GM19239 (cell line): Measurements from ENCODE around the gene FARP2.
"Not testable (repeated sequence)": the region's sequence is repeated elsewhere in the genome, so short reads cannot be mapped to it uniquely, and the experiment has no call there.

Source experiments
- DNase-seq: peaks from one replicate; pipeline ENCODE4 v3.0.0; 2011; ENCODE audit warnings: low spot score; ENCODE audit not compliant: insufficient read length
- FAIRE-seq: peaks from 2 replicates; lab custom pipeline; 2011; peaks lifted over from hg19 to GRCh38; lab: Jason Lieb, UNC

The FARP2 gene

GRCh38 chr2:241516520-241516965 lies 160.5 kb downstream of the FARP2 start:
- no peak for FAIRE-seq
- DNase-seq: no peak

DNA sequence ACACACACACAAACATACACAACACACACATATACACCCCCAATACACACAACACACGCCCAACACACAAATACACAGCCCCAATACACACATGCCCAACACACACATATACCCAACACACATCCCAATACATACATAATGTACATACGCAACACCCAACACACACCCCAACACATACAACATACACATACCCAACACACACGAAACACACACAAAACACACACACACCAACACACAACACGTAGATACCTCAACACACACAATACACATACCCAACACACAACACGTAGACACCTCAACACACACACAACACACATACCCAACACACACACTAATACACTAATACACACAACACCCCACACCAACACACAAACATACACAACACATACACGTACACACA lies 161.2 kb downstream of the FARP2 start:
- DNase-seq (no peak), FAIRE-seq (no peak)

DNA sequence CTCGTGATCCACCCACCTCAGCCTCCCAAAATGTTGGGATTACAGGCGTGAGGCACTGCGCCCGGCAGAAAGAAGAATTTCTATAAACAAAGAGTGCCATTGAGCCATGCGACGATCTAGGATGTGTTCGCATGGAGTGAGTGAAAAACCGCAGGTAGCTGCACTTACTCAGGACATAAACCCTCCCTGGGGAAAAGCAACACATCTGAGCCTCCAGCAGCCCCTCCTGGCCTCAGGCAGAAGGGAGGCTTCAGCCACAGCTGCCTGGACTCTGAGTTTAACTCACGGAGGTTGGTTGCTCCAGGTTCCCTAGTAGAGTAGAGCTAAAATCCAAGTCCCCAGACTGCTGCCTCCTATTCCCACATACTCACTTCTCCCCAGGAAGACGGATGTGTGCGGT lies 163.6 kb downstream of the FARP2 start:
- no peak for FAIRE-seq
- no peak for DNase-seq

DNA sequence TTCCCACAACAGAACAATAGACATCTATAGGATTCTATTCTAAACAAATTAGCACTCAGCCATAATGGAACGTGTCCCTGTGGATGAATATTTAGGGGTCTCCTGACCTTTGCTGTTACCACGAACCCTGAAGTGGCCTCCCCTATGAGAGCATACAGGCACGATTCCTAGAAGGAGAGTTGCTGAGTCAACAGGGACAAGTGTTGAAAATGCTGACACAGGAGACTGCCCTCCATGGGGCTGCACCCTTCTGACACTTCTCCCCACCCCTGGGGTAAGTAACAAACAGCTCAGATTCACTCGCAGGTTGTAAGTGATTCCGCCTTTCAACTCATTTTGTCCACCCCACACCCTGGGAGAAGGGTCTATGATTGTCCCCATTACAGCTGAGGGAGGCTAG lies 166.4 kb downstream of the FARP2 start:
- FAIRE-seq: no peak
- DNase-seq: no peak

DNA sequence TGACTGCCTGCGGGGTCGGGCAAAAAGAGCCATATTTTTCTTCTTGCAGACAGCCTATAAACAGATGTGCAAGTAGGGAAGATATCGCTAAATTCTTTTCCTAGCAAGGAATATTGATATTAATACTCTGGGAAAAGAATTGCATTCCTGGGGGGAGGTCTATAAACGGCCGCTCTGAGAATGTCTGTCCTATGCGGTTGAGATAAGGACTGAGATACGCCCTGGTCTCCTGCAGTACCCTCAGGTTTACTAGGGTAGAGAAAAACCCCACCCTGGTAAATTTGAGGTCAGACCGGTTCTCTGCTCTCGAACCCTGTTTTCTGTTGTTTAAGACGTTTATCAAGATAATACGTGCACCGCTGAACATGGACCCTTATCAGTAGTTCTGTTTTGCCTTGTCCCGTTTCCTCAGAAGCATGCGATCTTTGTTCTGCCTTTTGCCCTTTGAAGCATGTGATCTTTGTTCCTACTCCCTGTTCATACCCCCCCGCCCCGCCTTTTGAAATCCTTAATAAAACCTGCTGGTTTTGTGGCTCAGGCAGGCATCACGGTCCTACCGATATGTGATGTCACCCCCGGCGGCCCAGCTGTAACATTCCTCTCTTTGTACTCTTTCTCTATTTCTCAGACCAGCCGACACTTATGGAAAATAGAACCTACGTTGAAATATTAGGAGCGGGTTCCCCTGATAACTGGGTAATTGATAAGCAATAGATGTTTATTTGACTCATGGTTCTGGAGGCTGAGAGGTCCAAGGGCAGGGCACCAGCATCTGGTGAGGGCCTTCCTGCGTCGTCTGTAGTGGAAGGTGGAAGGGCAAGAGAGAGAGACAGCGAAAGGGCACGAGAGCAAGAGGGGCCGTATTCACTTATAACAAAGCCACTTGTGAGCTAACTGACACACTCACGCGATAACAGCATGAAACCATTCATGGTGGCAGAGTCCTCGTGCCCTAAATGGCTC lies 170.0 kb downstream of the FARP2 start:
- FAIRE-seq, DNase-seq: not testable (repeated sequence)

GRCh38 chr2:241530571-241530970 lies 174.5 kb downstream of the FARP2 start:
- DNase-seq (no peak), FAIRE-seq (no peak)

DNA sequence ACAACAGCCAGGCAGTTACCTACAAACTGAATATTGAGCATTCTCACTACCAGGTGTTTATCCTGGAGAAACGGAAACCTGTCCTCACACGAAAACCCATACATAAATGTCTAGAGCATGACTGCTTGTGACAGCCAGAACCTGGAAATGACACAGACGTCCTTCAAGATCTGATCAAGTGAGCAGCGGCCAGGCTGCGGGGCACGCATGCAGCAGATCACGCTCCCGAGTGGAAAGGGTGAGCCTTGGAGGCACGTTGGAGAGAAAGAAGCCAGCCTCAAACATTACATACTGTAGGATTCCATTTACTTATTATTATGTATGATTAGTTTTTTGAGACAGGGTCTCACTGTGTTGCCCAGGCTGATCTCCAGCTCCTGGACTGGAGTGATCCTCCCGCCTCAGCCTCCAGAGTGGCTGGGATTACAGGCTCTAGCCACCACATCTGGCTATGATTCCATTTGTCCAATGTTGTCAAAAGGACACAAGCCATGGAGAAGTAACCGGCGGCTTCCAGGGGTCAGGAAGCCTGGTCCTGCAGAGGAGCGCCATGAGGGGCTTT lies 175.2 kb downstream of the FARP2 start:
- FAIRE-seq: no peak
- DNase-seq: no peak

DNA sequence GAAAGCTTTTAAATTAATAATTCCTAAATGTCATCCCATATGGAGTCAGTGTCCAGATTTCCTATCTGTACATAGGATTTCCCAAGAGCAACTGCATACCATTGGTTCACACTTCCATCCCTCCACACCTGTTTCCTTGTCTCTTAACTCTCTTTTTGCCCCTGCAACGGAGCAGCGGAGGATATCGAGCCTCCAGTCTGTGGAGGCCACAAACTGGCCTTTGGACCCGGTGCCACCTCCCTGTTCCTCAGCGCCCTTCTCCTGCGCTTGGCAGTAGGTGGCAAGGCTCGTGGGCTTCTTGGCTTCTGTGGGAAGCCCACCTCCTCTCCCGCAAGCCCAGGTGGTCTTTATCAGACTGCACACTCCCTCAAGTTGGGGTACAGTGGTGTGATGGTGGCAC lies 176.1 kb downstream of the FARP2 start:
- no peak for DNase-seq

GRCh38 chr2:241532733-241533601 lies 176.9 kb downstream of the FARP2 start:
- no peak for FAIRE-seq
- no peak for DNase-seq

More for the DNA sequence above, 176.1 kb downstream of the FARP2 start:
- no peak for FAIRE-seq

- FAIRE-seq: no peak
Observed at GRCh38 chr2:241534293-241534692, 178.2 kb downstream of the FARP2 start.

DNA sequence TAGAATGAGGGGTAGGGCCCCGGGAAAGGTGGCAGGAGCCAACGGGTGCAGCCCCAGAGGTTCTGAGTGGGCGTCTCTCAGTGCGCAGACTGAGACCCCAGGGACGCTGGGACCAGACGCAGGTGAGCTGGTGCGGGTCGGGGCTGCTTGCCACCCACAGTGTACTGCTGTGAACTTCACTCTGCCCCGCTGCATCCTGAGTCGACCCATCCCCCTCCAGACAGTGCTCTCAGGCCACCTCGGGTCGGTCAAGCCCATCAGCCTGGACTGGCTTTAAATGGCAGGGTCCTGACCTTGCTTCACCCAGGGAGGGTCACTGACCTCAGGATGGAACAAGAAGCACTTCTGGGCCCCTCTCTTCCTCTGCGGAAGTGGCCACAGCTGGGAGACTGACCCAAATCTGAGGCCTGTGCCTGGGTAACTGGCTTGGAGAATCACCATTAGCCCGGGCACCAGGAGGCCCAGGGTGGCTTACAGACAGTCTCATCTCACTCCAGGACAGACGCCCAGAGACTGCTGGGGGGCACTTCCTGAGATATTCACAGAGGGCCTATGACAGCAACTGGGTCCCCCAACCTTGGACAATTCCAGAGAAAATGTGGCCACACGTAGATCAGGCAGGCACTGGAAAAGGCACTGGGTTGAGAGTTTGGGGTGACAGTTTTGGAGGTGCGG lies 178.8 kb downstream of the FARP2 start:
- DNase-seq (no peak), FAIRE-seq (no peak)

More at GRCh38 chr2:241534293-241534692, 178.2 kb downstream of the FARP2 start:
- no peak for DNase-seq

DNA sequence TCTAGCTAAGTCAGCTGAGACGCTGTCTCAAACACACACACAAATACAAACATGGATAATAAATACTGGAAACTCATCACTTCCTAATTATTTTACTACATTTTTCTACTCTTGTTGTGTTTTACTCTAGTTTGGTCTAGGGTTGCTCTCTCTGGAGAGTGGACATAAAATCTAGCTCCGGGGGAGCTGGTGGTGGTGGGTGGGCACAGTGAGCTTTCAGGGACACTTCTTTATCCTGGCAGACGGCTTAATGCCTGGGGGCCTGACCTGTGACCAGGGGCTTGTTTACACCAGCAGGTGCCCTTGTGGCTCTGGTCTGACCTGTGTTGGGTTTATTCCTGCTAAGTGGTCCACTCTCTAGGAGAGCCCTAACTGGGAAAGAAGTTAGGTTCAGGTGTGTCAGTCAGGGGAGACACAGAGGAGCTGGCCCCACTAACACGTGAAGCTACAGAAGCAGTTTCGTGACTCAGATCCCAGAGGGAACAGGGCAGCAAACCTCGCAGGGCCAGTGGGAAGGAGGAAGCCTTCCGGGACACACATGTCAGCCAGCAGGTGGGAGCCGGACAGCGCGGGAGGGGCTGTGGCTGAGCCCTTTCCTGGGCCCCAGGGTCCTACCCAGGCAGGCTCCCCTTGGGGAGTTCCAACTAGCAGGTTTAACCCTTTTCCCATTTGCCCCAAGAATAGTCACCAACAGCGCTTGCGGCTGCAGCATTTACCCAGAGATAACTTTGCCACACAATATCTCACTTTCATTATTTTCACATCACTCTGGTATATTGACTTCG lies 180.0 kb downstream of the FARP2 start:
- FAIRE-seq (no peak), DNase-seq (no peak)

GRCh38 chr2:241538838-241539615 lies 182.9 kb downstream of the FARP2 start:
- no peak for FAIRE-seq
- DNase-seq: no peak

- DNase-seq: no peak
- no peak for FAIRE-seq
Observed at GRCh38 chr2:241539616-241540374, 183.7 kb downstream of the FARP2 start.

DNA sequence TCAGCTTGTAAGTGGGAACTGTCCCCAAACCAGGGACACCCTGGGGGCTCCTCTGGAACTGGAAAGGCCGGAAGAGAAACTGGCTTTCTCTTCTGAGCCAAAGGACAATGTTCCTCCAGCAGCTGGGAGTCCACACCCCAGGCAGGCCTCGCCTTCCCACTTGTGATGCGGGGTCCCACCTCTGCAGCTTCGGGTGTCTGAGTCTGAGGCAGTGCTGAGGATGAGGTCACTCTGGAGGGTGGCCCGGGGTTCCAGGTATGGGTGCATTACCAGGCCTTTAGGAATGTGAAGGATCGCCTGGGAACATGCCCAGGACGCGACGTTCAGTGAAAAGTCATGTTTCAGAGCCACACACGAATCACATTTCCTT lies 184.3 kb downstream of the FARP2 start:
- no peak for FAIRE-seq
- no peak for DNase-seq

DNA sequence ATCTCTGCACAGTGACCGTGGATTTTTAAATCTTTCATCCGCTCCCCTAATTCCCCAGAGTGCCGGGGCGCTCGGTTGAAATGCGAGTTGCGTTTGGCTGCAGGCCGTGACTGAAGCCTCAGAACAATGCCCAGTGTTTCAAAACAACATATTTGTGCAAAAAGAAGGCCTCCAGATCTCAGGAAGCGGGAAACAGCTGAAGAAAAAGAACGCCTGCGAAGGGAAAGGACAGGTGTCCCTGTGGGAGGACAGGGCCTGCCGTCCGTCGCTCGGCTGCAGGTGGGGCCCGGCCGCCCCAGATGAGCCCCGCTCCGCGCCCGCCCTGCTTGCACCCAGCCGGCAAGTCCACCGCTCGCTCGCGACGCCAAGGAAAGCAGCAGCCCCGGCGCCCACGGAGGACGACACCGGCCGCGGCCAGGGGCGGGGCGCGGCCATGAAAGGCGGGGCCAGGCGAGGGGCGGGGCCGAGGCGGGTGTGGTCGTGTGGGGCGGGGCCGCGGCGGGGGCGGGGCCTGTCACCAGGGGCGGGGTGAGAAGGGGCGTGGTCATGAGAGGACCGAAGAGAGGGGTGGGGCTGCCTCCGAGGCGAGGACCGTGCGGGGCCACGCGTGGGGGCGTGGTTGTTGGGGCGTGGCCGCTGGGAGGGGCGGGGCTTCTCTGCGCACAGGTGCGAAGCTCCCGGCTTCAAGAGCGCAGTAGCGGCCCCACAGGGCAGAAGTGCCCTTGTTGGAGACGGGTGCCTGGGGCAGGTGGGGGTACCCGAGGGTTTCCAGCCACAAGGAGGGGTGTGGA lies 184.9 kb downstream of the FARP2 start:
- no peak for DNase-seq
- FAIRE-seq: no peak
